HG03342 (cell line): Measurements from ENCODE around the gene TMEM242.
"Not testable (repeated sequence)": the region's sequence is repeated elsewhere in the genome, so short reads cannot be mapped to it uniquely, and the experiment has no call there.

Source experiments
- ATAC-seq: cut with Tn5 transposase; IDR thresholded peaks from one replicate; pipeline ENCODE4 v1.9.1; 2021; ENCODE audit warnings: mild to moderate bottlenecking, moderate library complexity; ENCODE audit not compliant: unreplicated experiment

TMEM242 gene

DNA sequence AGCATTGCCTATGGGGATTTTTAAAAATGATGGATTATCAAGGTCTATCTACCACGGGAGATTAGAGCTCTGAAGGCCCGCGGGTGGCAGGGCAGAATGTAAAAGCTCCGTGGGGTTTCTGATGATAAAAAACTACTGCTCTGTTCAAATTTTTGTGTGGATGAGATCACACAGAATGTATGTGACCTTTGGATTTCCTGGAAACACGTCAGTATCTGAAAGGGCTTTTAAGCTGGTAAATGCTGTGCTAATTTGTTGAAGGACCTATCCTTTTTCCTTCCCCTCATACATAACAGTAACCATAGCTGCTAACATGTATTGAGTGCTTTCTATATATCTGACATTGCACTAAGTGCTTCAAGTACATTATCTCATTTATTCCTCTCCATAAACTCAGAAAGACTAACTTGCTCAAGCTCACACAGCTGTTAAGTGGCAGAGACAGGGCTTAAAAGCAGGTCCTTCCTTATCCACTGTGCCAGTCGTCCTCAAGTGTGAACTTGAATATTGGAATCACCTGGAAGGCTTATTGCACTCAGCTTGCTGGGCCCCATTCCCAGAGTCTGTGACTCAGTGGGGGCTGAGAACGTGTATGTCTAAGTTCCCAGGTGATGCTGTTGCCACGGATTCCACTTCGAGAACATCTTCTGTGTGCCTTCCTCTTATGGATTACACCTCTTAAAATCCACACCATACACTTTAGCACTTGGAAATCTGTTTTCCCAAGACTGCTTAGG lies 1.9 kb upstream of the TMEM242 start:
- ATAC-seq, result no peak

GRCh38 chr6:157323966-157324300 lies 614 bp upstream of the TMEM242 start:
- no peak for ATAC-seq

DNA sequence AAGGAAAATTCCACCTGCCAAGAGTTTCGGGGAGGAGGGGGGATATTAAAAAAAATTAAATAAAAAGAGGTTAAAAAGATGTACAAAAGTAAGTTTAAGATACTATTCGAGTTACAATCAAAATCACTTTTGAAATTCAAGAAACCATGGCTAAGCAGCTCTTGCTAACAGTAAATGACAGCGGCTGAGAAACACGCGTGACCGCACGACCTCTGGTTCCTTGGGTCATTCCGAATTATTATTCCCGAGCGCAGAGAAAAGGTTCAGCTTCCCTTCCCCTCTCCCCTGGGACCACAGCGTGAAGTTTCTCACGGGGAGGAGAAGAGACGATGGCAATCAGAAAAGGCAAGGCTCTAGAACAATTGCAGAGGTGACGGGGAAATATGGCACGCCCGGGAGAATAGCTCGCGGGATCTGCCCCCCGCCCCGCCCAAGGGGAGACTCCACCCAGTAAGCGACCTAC lies 496 bp downstream of the TMEM242 start:
- ATAC-seq, result no peak

DNA sequence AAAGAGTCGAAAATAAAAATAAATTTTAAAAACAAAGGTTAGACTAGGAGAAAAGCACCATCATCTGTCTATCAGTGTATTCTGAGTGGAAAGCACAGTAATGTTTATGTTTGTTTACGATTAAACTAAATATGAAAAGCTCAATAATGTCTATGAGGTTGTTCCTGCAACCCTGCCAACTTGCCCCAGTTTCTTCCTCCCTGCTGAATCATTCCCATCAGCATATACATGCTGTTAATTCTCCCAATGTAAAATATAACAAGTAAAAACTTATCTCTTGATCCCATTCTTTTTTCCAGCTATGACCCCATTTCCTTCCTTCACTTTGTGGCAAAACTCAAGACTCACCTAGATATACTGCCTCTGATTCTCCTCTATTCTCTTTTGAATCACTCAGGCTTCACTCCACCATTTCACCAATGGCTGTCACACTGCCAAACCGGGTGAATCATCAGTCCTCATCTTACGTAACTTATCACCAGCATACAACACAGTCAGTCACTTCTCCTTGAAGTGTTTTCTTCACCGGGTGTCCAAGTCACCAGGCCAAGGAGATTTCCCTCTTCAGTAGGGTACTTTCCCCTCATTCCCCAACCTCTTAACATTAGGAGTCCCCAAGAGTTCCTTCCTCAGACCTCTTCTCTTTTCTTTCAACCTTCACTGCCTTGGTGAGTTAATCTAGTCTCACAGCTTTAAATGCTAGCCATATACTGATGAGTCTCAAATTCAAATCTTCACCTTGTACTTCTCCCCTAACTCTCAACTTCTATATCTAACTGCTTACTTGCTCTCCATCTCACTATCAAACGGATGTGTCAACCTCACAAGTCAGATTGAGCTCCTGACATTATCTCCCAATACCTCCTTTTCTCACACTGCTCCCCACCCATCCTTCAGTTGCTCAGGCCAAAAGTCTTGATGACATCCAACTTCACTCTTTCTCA lies 6.2 kb downstream of the TMEM242 start:
- ATAC-seq, result no peak

DNA sequence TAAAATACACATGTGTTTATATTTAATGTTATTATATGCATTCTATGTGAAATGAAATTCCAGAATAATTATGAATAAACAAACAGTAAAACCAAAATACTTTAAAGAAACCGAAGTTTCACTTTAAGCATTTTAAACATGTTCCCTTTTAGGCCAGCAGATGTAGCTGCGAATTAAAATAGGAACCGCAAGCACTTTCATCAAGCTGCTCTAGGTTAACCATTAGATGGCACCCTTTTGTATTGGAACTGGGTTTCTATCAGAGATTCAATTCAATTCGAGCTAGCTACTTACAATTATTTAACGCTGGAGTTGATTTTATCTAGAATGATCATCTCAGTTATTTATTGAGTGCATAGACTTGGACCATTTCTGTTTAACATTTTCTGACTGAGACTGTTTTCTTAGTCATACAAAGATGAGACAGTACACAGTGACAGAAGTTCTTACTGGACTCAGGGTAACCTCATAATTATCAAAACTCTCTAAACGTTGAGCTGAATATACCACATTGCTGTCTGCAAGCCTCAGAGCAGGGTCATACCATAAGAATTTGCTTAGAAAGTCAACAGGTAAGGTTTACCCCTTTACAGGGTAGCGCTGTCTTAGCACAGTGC lies 8.5 kb downstream of the TMEM242 start:
- peak; percentile 83 for ATAC-seq

GRCh38 chr6:157313531-157314467 lies 9.5 kb downstream of the TMEM242 start:
- no peak for ATAC-seq

GRCh38 chr6:157312757-157313156 lies 10.6 kb downstream of the TMEM242 start:
- ATAC-seq, result no peak

GRCh38 chr6:157310693-157311092 lies 12.6 kb downstream of the TMEM242 start:
- not testable (repeated sequence) for ATAC-seq

DNA sequence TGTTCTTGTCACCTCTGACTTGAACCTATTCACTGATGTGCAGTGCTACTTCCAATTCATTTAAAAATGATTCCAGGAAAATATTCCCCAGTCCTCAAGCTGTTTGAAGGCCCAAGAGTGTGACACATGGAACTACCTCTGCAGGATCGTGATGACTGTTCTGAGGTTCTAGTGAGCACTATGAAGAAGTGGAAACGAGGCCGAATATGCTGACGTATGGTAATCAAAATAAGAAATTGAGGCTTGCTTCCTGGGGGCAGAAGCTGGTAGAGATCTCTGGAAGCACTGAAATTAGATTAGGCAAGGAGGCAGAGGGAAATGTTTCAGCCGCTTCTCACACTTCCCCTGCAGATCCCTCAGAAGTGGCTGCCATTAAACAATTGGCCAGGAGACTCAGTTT lies 15.7 kb downstream of the TMEM242 start:
- no peak for ATAC-seq

GRCh38 chr6:157305670-157306653 lies 17.4 kb downstream of the TMEM242 start:
- ATAC-seq, result no peak

DNA sequence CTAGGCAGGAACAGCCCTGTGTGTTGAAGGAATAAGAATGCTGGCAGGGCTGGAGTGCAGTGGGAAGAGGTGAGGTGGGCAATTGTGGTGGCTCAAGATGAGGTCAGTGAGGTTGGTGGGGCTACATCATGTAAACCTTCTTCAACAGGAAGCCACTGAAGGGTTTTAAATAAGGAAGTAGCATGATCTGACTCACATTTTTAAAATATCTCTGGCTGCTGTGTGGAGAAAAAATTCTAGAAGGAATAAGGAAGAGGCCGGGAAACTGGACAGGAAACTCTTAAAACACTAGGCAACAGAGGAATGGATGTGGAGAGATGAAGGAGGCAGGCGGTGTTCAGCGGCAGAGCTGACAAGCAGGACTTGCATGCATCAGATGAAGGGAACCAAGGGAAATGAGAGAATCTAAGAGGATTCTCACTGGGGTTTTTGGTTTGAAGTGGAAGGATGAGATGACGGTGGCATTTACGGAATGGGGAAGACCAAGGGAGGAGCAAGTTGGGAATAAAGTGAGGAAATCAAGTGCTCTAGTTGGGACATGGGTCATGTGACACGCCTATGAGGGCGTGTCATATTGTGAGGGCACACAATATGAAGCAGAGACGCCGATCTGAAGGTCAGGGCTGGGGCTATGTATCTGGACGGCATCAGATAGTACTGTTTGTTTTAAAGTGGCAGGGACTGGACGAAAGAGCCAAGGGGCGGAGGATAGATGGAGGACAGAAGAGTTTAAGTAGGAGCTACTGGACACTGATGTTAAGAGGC lies 18.2 kb downstream of the TMEM242 start:
- ATAC-seq, result no peak

GRCh38 chr6:157302736-157303135 lies 20.6 kb downstream of the TMEM242 start:
- no peak for ATAC-seq

GRCh38 chr6:157300436-157300835 lies 22.9 kb downstream of the TMEM242 start:
- no peak for ATAC-seq

DNA sequence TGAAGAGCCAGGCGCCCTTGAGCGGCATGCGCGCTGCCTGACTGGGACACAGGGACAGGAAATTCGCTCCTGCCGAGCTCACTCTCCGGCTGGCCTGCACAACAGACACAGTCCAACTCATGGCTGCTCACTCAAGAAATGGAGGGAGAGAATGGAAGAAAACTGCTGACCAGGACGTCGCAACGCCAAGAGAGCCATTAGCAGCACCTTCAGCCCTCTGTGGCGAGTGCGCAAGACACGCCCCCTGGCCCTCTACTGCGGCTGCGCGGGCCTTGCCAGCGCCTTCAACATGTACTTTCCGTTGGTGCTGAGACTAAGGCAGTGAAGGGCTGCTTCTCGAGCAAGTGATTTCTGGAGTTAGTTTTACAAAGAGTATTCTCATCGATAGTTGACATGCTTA lies 23.3 kb downstream of the TMEM242 start:
- no peak for ATAC-seq

DNA sequence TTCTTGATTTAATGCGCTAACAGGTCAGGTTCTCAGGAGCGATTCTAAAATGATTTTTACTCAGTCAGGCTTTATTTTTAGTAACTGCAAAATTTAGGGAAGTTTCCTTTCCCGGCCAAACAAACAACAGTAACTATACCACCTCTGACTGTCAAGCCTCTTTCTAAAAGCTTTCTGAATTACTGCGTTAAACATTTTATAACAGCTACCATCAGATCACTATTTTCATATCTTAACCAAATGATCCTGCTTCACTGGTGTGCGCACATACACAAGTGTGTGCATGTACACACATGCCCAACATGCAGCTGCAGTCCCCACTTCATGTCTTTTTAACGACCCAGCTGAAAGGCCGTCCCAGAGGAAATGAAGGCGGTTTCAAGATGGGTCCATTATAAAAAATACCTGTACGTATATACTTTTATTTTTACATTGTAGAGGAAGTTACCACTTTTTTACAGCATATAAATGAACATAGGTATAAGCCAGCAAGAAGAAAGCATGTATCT lies 25.0 kb downstream of the TMEM242 start:
- ATAC-seq, result no peak

- ATAC-seq, result no peak
Measured at GRCh38 chr6:157294654-157295053, 28.7 kb downstream of the TMEM242 start.

DNA sequence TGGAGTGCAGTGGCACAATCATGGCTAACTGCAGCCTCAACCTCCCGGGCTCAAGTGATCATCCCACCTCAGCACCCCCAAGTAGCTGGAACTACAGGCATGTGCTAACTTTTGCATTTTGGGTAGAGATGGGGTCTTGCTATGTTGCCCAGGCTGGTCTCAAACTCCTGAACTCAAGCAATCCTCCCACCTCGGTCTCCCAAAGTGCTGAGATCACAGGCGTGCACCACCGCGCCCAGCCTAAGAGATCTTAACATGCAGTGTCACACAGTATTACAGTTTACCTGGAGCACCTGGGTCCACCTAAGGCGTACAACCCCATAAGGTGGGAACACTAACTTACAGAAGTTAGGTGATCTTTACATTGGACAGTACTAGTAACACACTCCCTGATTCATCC lies 29.5 kb downstream of the TMEM242 start:
- ATAC-seq, result no peak

GRCh38 chr6:157292202-157292601 lies 31.1 kb downstream of the TMEM242 start:
- no peak for ATAC-seq
